ENCODE measurements around the gene ESPN.

The ESPN gene

DNA sequence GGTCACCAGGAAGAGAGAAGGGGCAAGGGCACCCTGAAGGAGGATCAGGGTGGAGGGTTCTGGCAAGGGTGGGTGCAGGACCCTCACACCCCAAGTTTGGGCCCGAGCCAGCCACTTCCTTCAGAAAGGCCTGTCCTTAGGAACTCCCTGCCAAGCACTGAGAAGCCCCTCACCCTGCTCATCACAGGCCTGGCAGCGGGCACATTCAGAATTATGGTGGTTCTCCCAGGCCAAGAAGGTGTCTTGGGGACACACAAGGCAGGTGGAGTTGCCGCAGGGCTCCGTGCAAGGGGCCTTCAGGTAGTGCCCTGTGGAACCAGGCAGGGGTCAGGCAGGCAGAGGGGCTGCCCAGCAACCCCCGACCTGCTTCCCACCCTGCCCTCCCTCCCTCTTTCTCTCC is 40.3 kb downstream of the ESPN start:
- DNase-seq: no peak
- H3K27ac ChIP-seq (ENCODE audit: insufficient read depth in 1 of 2, low read depth in 1 of 2, low read length in 2 of 2, poor library complexity in 1 of 2, severe bottlenecking in 2 of 2): no peak overlapping the region
- H3K4me1 ChIP-seq (ENCODE audit: control extremely low read depth in 1 of 4, control insufficient read depth in 4 of 4, insufficient read depth in 4 of 4, low read length in 3 of 4): peaks cover 0 to 27% (median 23%) of the 10 kb centered on the region in 4 experiments
- peaks cover 0 to 5% (median 0%) of the 10 kb centered on the region in 4 experiments for H3K36me3 ChIP-seq (ENCODE audit: control insufficient read depth in 4 of 4, insufficient read depth in 4 of 4, low read length in 3 of 4)
- no peaks in the 10 kb centered on the region for H3K9me3 ChIP-seq (ENCODE audit: control extremely low read depth in 1 of 5, control insufficient read depth in 4 of 5, insufficient read depth in 2 of 5, low read depth in 1 of 5, low read length in 4 of 5)
- ChIA-PET POLR2A (no interaction called here), CTCF (interaction anchor here (1.4 kb wide), 1 partner anchor 24 kb away, joined by 4 read pairs; no protein-coding TSS in a partner anchor)
- peaks cover 0 to 43% (median 4%) of the 10 kb centered on the region in 5 experiments for H3K27me3 ChIP-seq (replicated peaks in 2 of 5; ENCODE audit: control insufficient read depth in 4 of 5, insufficient read depth in 5 of 5, low read length in 4 of 5)
- H3K4me3 ChIP-seq (ENCODE audit: control insufficient read depth in 1 of 7, extremely low read depth in 1 of 7, insufficient read depth in 4 of 7, low read depth in 2 of 7, low read length in 6 of 7): peak overlapping the region in 1 of 7 experiments; percentile 60
- 85% methylated on average over 5 of the region's 5 CpGs for WGBS (ENCODE audit: insufficient coverage)

DNA sequence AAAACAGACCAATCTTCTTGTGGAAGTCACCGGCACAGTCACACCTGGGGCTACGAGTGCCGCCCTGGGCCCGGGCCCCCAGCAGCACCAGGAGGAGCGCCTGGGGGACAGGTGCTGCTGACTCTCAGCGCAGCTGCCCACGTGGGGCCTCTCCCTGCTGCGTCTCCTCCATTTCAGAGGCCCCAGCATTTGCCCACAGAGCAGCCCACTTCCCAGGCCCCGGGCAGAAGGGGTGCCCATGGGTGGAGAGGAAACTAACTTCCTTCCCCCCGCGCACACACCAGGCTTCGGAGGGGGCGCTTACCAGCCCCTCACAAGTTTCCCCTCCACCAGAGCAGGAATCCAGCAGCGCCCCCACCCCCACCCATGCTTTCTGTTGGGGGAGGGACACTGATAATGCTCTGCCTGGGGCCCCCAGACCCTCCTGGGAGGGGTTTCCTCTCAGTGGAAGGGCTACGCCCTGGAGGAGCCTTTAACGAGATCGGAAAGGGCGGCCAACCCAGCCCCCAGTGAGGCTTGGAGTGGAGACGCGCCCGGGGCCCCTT is 41.0 kb downstream of the ESPN start:
- DNase-seq: peak in 2 of 3 donors; percentile 38 to 60
- 0% methylated on average over 8 of the region's 21 CpGs for WGBS (ENCODE audit: insufficient coverage)
- POLR2A ChIA-PET: no interaction called here
- peaks cover 0 to 5% (median 0%) of the 10 kb centered on the region in 4 experiments for H3K36me3 ChIP-seq (ENCODE audit: control insufficient read depth in 4 of 4, insufficient read depth in 4 of 4, low read length in 3 of 4)
- H3K27me3 ChIP-seq (replicated peaks in 2 of 5; ENCODE audit: control insufficient read depth in 4 of 5, insufficient read depth in 5 of 5, low read length in 4 of 5): peaks cover 0 to 37% (median 4%) of the 10 kb centered on the region in 5 experiments
- H3K27ac ChIP-seq (ENCODE audit: insufficient read depth in 1 of 2, low read depth in 1 of 2, low read length in 2 of 2, poor library complexity in 1 of 2, severe bottlenecking in 2 of 2): no peak overlapping the region
- peak overlapping the region; percentile 13 to 68 (median 48) for H3K4me3 ChIP-seq (ENCODE audit: control insufficient read depth in 1 of 7, extremely low read depth in 1 of 7, insufficient read depth in 4 of 7, low read depth in 2 of 7, low read length in 6 of 7)
- CTCF ChIA-PET: no interaction called here
- H3K4me1 ChIP-seq (ENCODE audit: control extremely low read depth in 1 of 4, control insufficient read depth in 4 of 4, insufficient read depth in 4 of 4, low read length in 3 of 4): peaks cover 0 to 21% (median 17%) of the 10 kb centered on the region in 4 experiments
- H3K9me3 ChIP-seq (ENCODE audit: control extremely low read depth in 1 of 5, control insufficient read depth in 4 of 5, insufficient read depth in 2 of 5, low read depth in 1 of 5, low read length in 4 of 5): no peaks in the 10 kb centered on the region

DNA sequence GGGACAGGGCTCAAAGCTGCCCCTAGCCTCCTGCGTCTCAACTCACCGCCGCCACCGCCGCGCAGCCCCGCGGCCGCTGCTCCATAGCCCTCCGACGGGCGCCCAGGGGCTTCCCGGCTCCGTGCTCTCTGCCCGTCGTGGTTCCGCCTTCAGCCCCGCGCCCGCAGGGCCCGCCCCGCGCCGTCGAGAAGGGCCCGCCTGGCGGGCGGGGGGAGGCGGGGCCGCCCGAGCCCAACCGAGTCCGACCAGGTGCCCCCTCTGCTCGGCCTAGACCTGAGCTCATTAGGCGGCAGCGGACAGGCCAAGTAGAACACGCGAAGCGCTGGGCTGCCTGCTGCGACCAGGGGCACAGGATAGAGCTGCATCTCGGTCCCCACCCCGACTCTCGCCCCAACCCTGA is 41.4 kb downstream of the ESPN start, which contains the start of gene TNFRSF25:
TNFRSF25 (minus strand) TSS at position 151 of the 400 bp plus-strand sequence; CDS start at position 85, 66 bp downstream.
- 8% methylated on average over 38 of the region's 43 CpGs for WGBS (ENCODE audit: insufficient coverage)
- Histone ChIP-seq H3K27ac (ENCODE audit: insufficient read depth in 1 of 2, low read depth in 1 of 2, low read length in 2 of 2, poor library complexity in 1 of 2, severe bottlenecking in 2 of 2) (no peak within 1 kb of the TSS), H3K27me3 (replicated peaks in 2 of 5; ENCODE audit: control insufficient read depth in 4 of 5, insufficient read depth in 5 of 5, low read length in 4 of 5) (peaks cover 0 to 32% (median 2%) of the 10 kb centered on the region in 5 experiments), H3K36me3 (ENCODE audit: control insufficient read depth in 4 of 4, insufficient read depth in 4 of 4, low read length in 3 of 4) (peaks cover 0 to 5% (median 0%) of the 10 kb centered on the region in 4 experiments), H3K4me3 (ENCODE audit: control insufficient read depth in 1 of 7, extremely low read depth in 1 of 7, insufficient read depth in 4 of 7, low read depth in 2 of 7, low read length in 6 of 7) (peak within 1 kb of the TSS; percentile 13 to 68 (median 48)), H3K4me1 (ENCODE audit: control extremely low read depth in 1 of 4, control insufficient read depth in 4 of 4, insufficient read depth in 4 of 4, low read length in 3 of 4) (peaks cover 0 to 17% (median 14%) of the 10 kb centered on the region in 4 experiments), H3K9me3 (ENCODE audit: control extremely low read depth in 1 of 5, control insufficient read depth in 4 of 5, insufficient read depth in 2 of 5, low read depth in 1 of 5, low read length in 4 of 5) (no peaks in the 10 kb centered on the region)
- POLR2A ChIA-PET: interaction anchor here (0.6 kb wide), 1 partner anchor 469 kb away, joined by 5 read pairs; no protein-coding TSS in a partner anchor
- CTCF ChIA-PET: interaction anchor here (1.1 kb wide), 1 partner anchor 20 kb away, joined by 3 read pairs; no protein-coding TSS in a partner anchor
- DNase-seq: peak in 2 of 3 donors; percentile 49 to 51

DNA sequence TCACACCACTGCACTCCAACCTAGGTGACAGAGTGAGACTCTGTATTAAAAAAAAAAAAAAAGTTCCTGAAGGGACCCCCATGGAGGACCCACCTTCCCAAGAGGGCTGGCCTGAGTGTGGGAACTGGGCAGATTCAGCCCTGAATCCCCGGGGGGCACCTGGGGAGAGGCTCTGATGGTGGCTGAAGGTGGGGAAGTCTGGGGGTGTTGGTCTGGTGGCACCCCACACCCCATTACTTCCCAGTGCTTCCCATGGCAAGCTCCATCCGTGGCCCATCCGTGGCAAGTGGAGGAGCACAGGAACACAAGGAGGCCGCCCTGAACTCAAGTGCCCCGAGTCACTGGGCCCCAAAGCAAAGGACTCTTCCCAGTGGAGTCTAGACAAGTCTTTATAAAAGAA is 42.2 kb downstream of the ESPN start:
- ChIA-PET POLR2A (interaction anchor here (0.6 kb wide), 1 partner anchor 469 kb away, joined by 5 read pairs; no protein-coding TSS in a partner anchor), CTCF (interaction anchor here (1.0 to 1.9 kb wide), 5 partner anchors 11 to 23 kb away, joined by 3 to 6 read pairs (median 4); no protein-coding TSS in a partner anchor)
- WGBS (ENCODE audit: insufficient coverage): 100% methylated on average over 3 of the region's 5 CpGs
- Histone ChIP-seq H3K27ac (ENCODE audit: insufficient read depth in 1 of 2, low read depth in 1 of 2, low read length in 2 of 2, poor library complexity in 1 of 2, severe bottlenecking in 2 of 2) (no peak overlapping the region), H3K4me1 (ENCODE audit: control extremely low read depth in 1 of 4, control insufficient read depth in 4 of 4, insufficient read depth in 4 of 4, low read length in 3 of 4) (peaks cover 0 to 17% (median 14%) of the 10 kb centered on the region in 4 experiments), H3K27me3 (replicated peaks in 2 of 5; ENCODE audit: control insufficient read depth in 4 of 5, insufficient read depth in 5 of 5, low read length in 4 of 5) (peaks cover 0 to 25% (median under 1%) of the 10 kb centered on the region in 5 experiments), H3K9me3 (ENCODE audit: control extremely low read depth in 1 of 5, control insufficient read depth in 4 of 5, insufficient read depth in 2 of 5, low read depth in 1 of 5, low read length in 4 of 5) (no peaks in the 10 kb centered on the region), H3K4me3 (ENCODE audit: control insufficient read depth in 1 of 7, extremely low read depth in 1 of 7, insufficient read depth in 4 of 7, low read depth in 2 of 7, low read length in 6 of 7) (no peak overlapping the region), H3K36me3 (ENCODE audit: control insufficient read depth in 4 of 4, insufficient read depth in 4 of 4, low read length in 3 of 4) (peaks cover 0 to 5% (median 0%) of the 10 kb centered on the region in 4 experiments)
- DNase-seq: no peak

DNA sequence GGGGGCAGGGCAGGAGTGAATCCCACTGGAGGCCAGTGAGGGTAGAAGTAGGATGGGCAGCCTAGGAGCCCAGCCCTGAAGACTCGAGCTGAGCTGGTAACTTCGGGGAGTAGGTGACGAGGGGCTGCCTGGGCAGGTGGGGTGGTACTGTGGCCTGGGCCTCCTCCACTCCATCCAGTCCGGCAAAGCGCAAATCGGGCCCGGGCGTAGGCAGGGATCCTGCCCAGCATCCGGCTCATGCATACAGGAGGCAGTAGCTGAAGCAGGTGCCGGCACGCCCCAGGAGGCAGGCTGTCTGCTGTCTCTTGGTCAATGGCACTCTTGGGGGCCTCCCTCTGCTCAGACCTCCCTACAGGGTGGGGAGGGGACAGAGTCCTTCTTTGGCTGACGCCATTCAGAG is 42.6 kb downstream of the ESPN start:
- ChIA-PET POLR2A (no interaction called here), CTCF (interaction anchor here (1.0 to 1.9 kb wide), 5 partner anchors 11 to 23 kb away, joined by 3 to 6 read pairs (median 4); no protein-coding TSS in a partner anchor)
- H3K36me3 ChIP-seq (ENCODE audit: control insufficient read depth in 4 of 4, insufficient read depth in 4 of 4, low read length in 3 of 4): peaks cover 0 to under 1% (median 0%) of the 10 kb centered on the region in 4 experiments
- DNase-seq: no peak
- H3K9me3 ChIP-seq (ENCODE audit: control extremely low read depth in 1 of 5, control insufficient read depth in 4 of 5, insufficient read depth in 2 of 5, low read depth in 1 of 5, low read length in 4 of 5): no peaks in the 10 kb centered on the region
- peaks cover 0 to 25% (median 0%) of the 10 kb centered on the region in 5 experiments for H3K27me3 ChIP-seq (replicated peaks in 2 of 5; ENCODE audit: control insufficient read depth in 4 of 5, insufficient read depth in 5 of 5, low read length in 4 of 5)
- no peak overlapping the region for H3K4me3 ChIP-seq (ENCODE audit: control insufficient read depth in 1 of 7, extremely low read depth in 1 of 7, insufficient read depth in 4 of 7, low read depth in 2 of 7, low read length in 6 of 7)
- H3K4me1 ChIP-seq (ENCODE audit: control extremely low read depth in 1 of 4, control insufficient read depth in 4 of 4, insufficient read depth in 4 of 4, low read length in 3 of 4): peaks cover 0 to 17% (median 14%) of the 10 kb centered on the region in 4 experiments
- H3K27ac ChIP-seq (ENCODE audit: insufficient read depth in 1 of 2, low read depth in 1 of 2, low read length in 2 of 2, poor library complexity in 1 of 2, severe bottlenecking in 2 of 2): no peak overlapping the region
- WGBS (ENCODE audit: insufficient coverage): 95% methylated on average over 11 of the region's 12 CpGs

DNA sequence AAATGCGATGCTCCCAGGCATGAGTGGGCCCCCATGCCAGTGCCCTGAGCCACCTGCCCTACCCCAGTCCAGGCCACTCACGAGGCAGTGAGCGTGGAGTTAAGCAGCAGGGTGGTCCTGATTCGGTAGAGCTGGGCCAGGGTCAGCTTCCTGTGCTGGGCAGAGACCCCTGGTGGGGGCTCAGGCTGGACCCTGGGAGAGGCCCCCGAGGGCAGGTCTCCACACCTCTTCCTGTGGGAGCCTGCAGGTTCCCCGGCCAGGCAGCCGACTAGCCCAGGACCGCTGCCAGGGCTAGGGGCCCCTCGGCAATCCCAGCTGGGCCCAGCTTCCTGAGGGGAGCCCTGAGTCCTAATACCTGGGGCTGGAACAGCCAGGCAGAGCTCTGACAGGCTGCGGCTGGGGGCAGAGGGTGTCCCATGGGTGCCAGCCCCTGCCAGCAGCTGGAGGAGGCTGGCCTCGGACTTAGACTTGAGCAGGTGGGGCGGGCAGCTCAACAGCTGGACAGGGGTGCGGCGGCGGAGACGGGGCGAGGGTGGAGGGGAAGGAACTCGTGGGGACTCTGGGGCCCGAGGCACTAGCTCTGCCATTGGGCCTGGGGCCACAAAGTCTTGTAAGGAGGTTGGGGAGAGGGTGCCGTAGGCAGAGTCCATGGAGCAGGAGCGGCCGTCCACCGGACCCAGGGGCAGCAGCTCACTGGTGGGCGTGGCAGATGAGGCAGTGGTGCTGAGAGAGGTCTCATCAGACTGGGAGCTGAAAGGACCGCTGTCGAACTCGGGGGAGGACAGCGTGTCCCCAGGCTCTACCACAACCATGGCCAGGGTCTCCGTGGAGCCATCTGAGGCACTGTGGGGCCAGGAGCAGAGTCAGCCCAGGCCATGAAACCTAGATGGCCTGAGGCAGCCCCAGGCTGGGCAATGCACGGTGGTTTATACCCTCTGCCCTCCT is 43.4 kb downstream of the ESPN start:
- no peaks in the 10 kb centered on the region for H3K9me3 ChIP-seq (ENCODE audit: control extremely low read depth in 1 of 5, control insufficient read depth in 4 of 5, insufficient read depth in 2 of 5, low read depth in 1 of 5, low read length in 4 of 5)
- DNase-seq: no peak
- peaks cover 0 to 17% (median 14%) of the 10 kb centered on the region in 4 experiments for H3K4me1 ChIP-seq (ENCODE audit: control extremely low read depth in 1 of 4, control insufficient read depth in 4 of 4, insufficient read depth in 4 of 4, low read length in 3 of 4)
- CTCF ChIA-PET: interaction anchor here (0.5 to 1.9 kb wide), 7 partner anchors 9 to 31 kb away, joined by 3 to 6 read pairs (median 3); no protein-coding TSS in a partner anchor
- H3K4me3 ChIP-seq (ENCODE audit: control insufficient read depth in 1 of 7, extremely low read depth in 1 of 7, insufficient read depth in 4 of 7, low read depth in 2 of 7, low read length in 6 of 7): no peak overlapping the region
- H3K27me3 ChIP-seq (replicated peaks in 2 of 5; ENCODE audit: control insufficient read depth in 4 of 5, insufficient read depth in 5 of 5, low read length in 4 of 5): peaks cover 0 to 25% (median 0%) of the 10 kb centered on the region in 5 experiments
- H3K27ac ChIP-seq (ENCODE audit: insufficient read depth in 1 of 2, low read depth in 1 of 2, low read length in 2 of 2, poor library complexity in 1 of 2, severe bottlenecking in 2 of 2): no peak overlapping the region
- POLR2A ChIA-PET: no interaction called here
- no peaks in the 10 kb centered on the region for H3K36me3 ChIP-seq (ENCODE audit: control insufficient read depth in 4 of 4, insufficient read depth in 4 of 4, low read length in 3 of 4)
- 98% methylated on average over 20 of the region's 30 CpGs for WGBS (ENCODE audit: insufficient coverage)

All from common myeloid progenitor, CD34-positive (primary cell).